B cell (primary cell): ENCODE data around the gene THRB. TPM values are rescaled to one million over a fixed set of nuclear protein-coding genes. Genes with fewer than 3 reads are reported as not detected.

Experiments
- ATAC-seq: fragments of 200-7000 bp; cut with Tn5 transposase; one replicate; pipeline ENCODE4 v1.10.0; 2021; ENCODE audit warnings: low read depth, mild to moderate bottlenecking, moderate number of reproducible peaks, moderate library complexity
- CTCF ChIA-PET: fragments of 350-600 bp; sonication (Branson Sonifier 250); formaldehyde crosslinking; loops from one replicate; lab custom pipeline; 2021; ENCODE audit warnings: antibody characterized with exemption, inconsistent platforms; lab: Charles Lee
- POLR2A ChIA-PET: fragments of 350-600 bp; sonication (Branson Sonifier 250); formaldehyde crosslinking; loops from one replicate; lab custom pipeline; 2021; ENCODE audit warnings: antibody characterized with exemption; lab: Charles Lee
- DNase-seq: peaks from one replicate; pipeline ENCODE4 v3.0.0; 2013
- H2AFZ ChIP-seq: 2 replicates; pipeline ENCODE4 v1.6.1; 2012; ENCODE audit warnings: mild to moderate bottlenecking, low read depth, low read length; ENCODE audit not compliant: insufficient read depth, poor library complexity, severe bottlenecking
- H3K27ac ChIP-seq, 2 donors: 1 replicate in 1 of 2; 2 replicates in 1 of 2; pipeline ENCODE4 v1.5.1; 2012 to 2013; ENCODE audit warnings: low read length in 2 of 2, mild to moderate bottlenecking in 2 of 2, moderate library complexity in 1 of 2
- H3K27me3 ChIP-seq, 4 experiments: fragments of 200-600 bp in 1 of 4; sonication (generic) in 1 of 4; replicated peaks in 1 of 4; 1 replicate in 2 of 4; 2 replicates in 2 of 4; pipeline versions ENCODE4 v1.6.1 to v1.7.0; 2013 to 2016; ENCODE audit warnings: low read length in 3 of 4, mild to moderate bottlenecking in 2 of 4, mixed read lengths in 1 of 4, moderate library complexity in 1 of 4; ENCODE audit not compliant: insufficient read depth in 4 of 4, control insufficient read depth in 3 of 4; ENCODE audit errors: control extremely low read depth in 1 of 4
- H3K36me3 ChIP-seq, 2 experiments: replicated peaks in 1 of 2; 1 replicate in 1 of 2; 2 replicates in 1 of 2; pipeline versions ENCODE4 v1.6.1 to v1.7.1; 2013; ENCODE audit warnings: low read length in 1 of 2; ENCODE audit not compliant: insufficient read depth in 2 of 2, control insufficient read depth in 1 of 2; ENCODE audit errors: control extremely low read depth in 1 of 2, extremely low read depth in 1 of 2
- H3K4me1 ChIP-seq, 2 donors: fragments of 200-600 bp in 1 of 2; sonication (generic) in 1 of 2; 1 replicate in 1 of 2; 2 replicates in 1 of 2; pipeline versions ENCODE4 v1.5.1 to v1.6.1; 2013 to 2017; ENCODE audit warnings: low read length in 2 of 2; ENCODE audit not compliant: control insufficient read depth in 2 of 2, insufficient read depth in 2 of 2
- H3K4me2 ChIP-seq: replicated peaks from 2 replicates; pipeline ENCODE3; 2012; ENCODE audit warnings: mild to moderate bottlenecking, low read depth, low read length; ENCODE audit not compliant: poor library complexity, severe bottlenecking
- H3K4me3 ChIP-seq, 5 experiments: fragments of 200-600 bp in 1 of 5; sonication (generic) in 1 of 5; 1 replicate in 3 of 5; 2 replicates in 2 of 5; pipeline versions ENCODE4 v1.5.1 to v1.7.0; 2011 to 2016; ENCODE audit warnings: low read length in 4 of 5, mild to moderate bottlenecking in 4 of 5, low read depth in 2 of 5, control low read depth in 1 of 5, moderate library complexity in 1 of 5; ENCODE audit not compliant: insufficient read depth in 1 of 5; ENCODE audit errors: control extremely low read depth in 1 of 5, extremely low read depth in 1 of 5
- H3K79me2 ChIP-seq: fragments of 200-600 bp; sonication (generic); one replicate; pipeline ENCODE4 v1.6.0; 2016; ENCODE audit warnings: low read length; ENCODE audit not compliant: control insufficient read depth, insufficient read depth
- H3K9ac ChIP-seq: fragments of 200-600 bp; sonication (generic); 2 replicates; pipeline ENCODE4 v1.6.1; 2017; ENCODE audit warnings: mild to moderate bottlenecking, low read length, moderate library complexity
- H3K9me3 ChIP-seq, 3 donors: one replicate each; pipeline versions ENCODE4 v1.6.1 to v1.7.1; 2013; ENCODE audit warnings: low read length in 2 of 3; ENCODE audit not compliant: control insufficient read depth in 2 of 3, insufficient read depth in 1 of 3; ENCODE audit errors: control extremely low read depth in 1 of 3
- H4K20me1 ChIP-seq: 2 replicates; pipeline ENCODE4 v1.6.0; 2012; ENCODE audit warnings: mild to moderate bottlenecking, low read length; ENCODE audit not compliant: insufficient read depth, control insufficient read depth, poor library complexity, severe bottlenecking
- H3K27ac Mint-ChIP-seq: one replicate; pipeline ENCODE4 v1.8.0; 2021; ENCODE audit warnings: mixed read lengths
- H3K27me3 Mint-ChIP-seq: one replicate; pipeline ENCODE4 v1.8.0; 2021; ENCODE audit warnings: mixed read lengths
- H3K4me1 Mint-ChIP-seq: one replicate; pipeline ENCODE4 v1.8.0; 2021; ENCODE audit warnings: mixed read lengths
- H3K4me3 Mint-ChIP-seq: one replicate; pipeline ENCODE4 v1.8.0; 2021; ENCODE audit warnings: mixed read lengths
- H3K9me3 Mint-ChIP-seq: one replicate; pipeline ENCODE4 v1.8.0; 2022; ENCODE audit warnings: mixed read lengths; ENCODE audit not compliant: insufficient read depth
- EZH2 ChIP-seq: IDR thresholded peaks from 2 replicates; pipeline ENCODE4 v1.6.1; 2012; ENCODE audit warnings: borderline replicate concordance, low read depth, mild to moderate bottlenecking, moderate library complexity, low read length; ENCODE audit not compliant: insufficient read depth, poor library complexity, severe bottlenecking
- WGBS: methylation state at CpG from one replicate; pipeline ENCODE4 v1.1.5; 2013; ENCODE audit warnings: missing lambda C conversion rate; ENCODE audit not compliant: insufficient coverage; 5-methylcytosine and 5-hydroxymethylcytosine counted together
- intact Hi-C: fragments of 100-400 bp; cut with micrococcal nuclease; formaldehyde crosslinking; loops from one replicate; pipeline ENCODE4 v1.10.0; 2022
- polyA plus RNA-seq: library from polyadenylated mRNA; depleted of rRNA; stranded (reverse); fragments of >200 nt; gene quantifications from 2 replicates; pipeline ENCODE4 v1.2.3, GENCODE V29; 2012
- total RNA-seq, 2 donors: library from RNA; stranded (reverse); fragments of 120-200 nt in 1 of 2; gene quantifications; 1 replicate in 1 of 2; 2 replicates in 1 of 2; pipeline versions ENCODE4 v1.2.3 to v1.2.4, GENCODE V29; 2013 to 2022
- TF ChIP-seq, protein P1 (sequence below): fragments of 200-600 bp; IDR thresholded peaks from one replicate; pipeline ENCODE4 v1.8.0; 2022; ENCODE audit warnings: antibody characterized with exemption, mild to moderate bottlenecking

Gene THRB
- total and polyA plus RNA-seq, 2 donors (not counting 1 experiment from before 2014, with no cell fraction given): 0.86 to 1.8 TPM

DNA sequence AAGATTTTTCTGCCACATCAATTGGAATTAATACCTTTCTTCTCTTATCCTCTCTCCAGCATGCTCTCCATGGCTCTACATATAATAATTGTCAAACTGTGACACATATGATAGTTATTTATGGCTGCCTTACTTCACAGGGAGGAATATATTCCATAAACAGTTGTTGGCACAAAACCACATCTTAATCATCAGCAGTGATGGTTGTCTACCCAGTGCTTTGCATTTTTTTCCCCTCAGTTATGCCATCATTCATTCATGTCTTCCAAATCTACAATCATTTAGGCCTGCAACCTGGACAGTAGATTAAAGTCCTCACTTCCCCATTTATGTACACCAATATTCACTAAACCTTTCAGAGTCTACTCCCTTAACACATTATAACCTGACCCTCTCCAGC is 107.7 kb downstream of the THRB start:
- H4K20me1 ChIP-seq: no peaks in the 10 kb centered on the region
- CTCF ChIA-PET: no interaction called here
- no peak overlapping the region for H3K27ac Mint-ChIP-seq
- H3K4me3 ChIP-seq: no peak overlapping the region
- POLR2A ChIA-PET: no interaction called here
- no peak for ATAC-seq
- H3K9me3 Mint-ChIP-seq: no peaks in the 10 kb centered on the region
- no peaks in the 10 kb centered on the region for H3K9me3 ChIP-seq
- no peaks in the 10 kb centered on the region for H3K4me1 ChIP-seq
- H3K27ac ChIP-seq: no peak overlapping the region
- no peaks in the 10 kb centered on the region for H3K27me3 Mint-ChIP-seq
- no peak overlapping the region for H3K4me3 Mint-ChIP-seq
- no peaks in the 10 kb centered on the region for H3K79me2 ChIP-seq
- no peaks in the 10 kb centered on the region for H3K27me3 ChIP-seq
- H3K36me3 ChIP-seq: no peaks in the 10 kb centered on the region
- TF ChIP-seq, protein P1, sequence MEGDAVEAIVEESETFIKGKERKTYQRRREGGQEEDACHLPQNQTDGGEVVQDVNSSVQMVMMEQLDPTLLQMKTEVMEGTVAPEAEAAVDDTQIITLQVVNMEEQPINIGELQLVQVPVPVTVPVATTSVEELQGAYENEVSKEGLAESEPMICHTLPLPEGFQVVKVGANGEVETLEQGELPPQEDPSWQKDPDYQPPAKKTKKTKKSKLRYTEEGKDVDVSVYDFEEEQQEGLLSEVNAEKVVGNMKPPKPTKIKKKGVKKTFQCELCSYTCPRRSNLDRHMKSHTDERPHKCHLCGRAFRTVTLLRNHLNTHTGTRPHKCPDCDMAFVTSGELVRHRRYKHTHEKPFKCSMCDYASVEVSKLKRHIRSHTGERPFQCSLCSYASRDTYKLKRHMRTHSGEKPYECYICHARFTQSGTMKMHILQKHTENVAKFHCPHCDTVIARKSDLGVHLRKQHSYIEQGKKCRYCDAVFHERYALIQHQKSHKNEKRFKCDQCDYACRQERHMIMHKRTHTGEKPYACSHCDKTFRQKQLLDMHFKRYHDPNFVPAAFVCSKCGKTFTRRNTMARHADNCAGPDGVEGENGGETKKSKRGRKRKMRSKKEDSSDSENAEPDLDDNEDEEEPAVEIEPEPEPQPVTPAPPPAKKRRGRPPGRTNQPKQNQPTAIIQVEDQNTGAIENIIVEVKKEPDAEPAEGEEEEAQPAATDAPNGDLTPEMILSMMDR: no peak
- no peak for TF ChIP-seq EZH2
- DNase-seq: no peak
- no peaks in the 10 kb centered on the region for H3K4me1 Mint-ChIP-seq
- no peak overlapping the region for H2AFZ ChIP-seq
- no peak overlapping the region for H3K4me2 ChIP-seq
- H3K9ac ChIP-seq: no peak overlapping the region
- intact Hi-C loops: no loop called here

GRCh38 chr3:24386458-24386857 is 108.2 kb downstream of the THRB start:
- DNase-seq (no peak), ATAC-seq (no peak)
- H3K4me3 Mint-ChIP-seq: no peak overlapping the region
- Histone ChIP-seq H3K79me2 (no peaks in the 10 kb centered on the region), H2AFZ (no peak overlapping the region), H3K4me2 (no peak overlapping the region), H3K27me3 (no peaks in the 10 kb centered on the region), H3K27ac (no peak overlapping the region), H3K9ac (no peak overlapping the region), H3K36me3 (no peaks in the 10 kb centered on the region), H3K4me1 (no peaks in the 10 kb centered on the region), H4K20me1 (no peaks in the 10 kb centered on the region), H3K4me3 (no peak overlapping the region), H3K9me3 (no peaks in the 10 kb centered on the region)
- no peaks in the 10 kb centered on the region for H3K4me1 Mint-ChIP-seq
- WGBS: 75% methylated on average over 2 of the region's 3 CpGs
- no peaks in the 10 kb centered on the region for H3K27me3 Mint-ChIP-seq
- intact Hi-C loops: no loop called here
- no peak for TF ChIP-seq EZH2
- TF ChIP-seq, protein P1: no peak
- CTCF ChIA-PET: no interaction called here
- H3K27ac Mint-ChIP-seq: no peak overlapping the region
- no peaks in the 10 kb centered on the region for H3K9me3 Mint-ChIP-seq
- POLR2A ChIA-PET: no interaction called here
